AG09309 (cell line): ENCODE results near the gene SLC5A1.

Experiments
- DNase-seq: peaks from one replicate; pipeline ENCODE4 v3.0.0-alpha.2; 2010; ENCODE audit warnings: low read depth
- H3K4me3 ChIP-seq: 2 replicates; pipeline ENCODE4 v1.5.1; 2011; ENCODE audit warnings: mild to moderate bottlenecking, low read depth, low read length, moderate library complexity; ENCODE audit not compliant: control insufficient read depth
- TF ChIP-seq, protein P1 (sequence below): IDR thresholded peaks from 2 replicates; pipeline ENCODE4 v1.5.1; 2011; ENCODE audit warnings: mild to moderate bottlenecking, low read depth, low read length, inconsistent platforms; ENCODE audit not compliant: insufficient read depth, control insufficient read depth; ENCODE audit errors: missing control alignments

Gene SLC5A1

DNA sequence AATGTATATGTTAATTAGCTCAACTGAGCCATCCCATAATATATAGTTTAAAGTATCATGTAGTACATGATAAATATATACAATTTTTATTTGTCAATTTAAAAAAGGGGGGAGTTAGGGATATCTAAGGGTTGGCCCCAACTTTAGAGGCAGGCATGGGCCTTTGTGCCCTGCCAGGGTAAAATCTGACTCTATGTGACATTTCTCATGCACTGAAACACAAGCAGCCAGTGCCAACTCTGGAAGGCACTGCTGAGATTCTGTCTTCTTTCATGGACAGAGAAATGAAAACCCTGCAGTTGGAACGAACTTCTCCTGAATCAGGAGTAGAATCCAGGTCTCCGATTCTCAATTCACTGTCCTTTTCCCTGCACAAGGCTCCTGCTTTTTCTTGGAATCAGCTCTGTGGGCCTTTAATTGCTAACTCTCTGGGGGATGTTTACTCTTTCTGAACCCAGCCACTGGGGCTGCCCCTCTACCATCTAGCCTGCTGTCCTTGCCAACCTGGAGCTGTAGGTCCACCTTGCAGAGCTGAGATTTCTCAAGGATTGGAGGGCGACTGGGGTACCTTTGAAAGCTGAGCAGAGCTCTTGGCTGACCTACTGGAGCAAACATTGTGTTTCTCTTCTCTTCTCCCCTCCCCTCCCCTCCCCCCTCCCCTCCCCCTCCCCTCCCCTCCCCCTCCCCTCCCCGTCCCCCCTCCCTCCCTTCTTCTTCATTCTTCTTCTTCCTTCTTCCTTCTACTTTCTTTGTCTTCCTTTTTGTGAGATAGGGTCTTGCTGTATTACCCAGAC is 26.7 kb downstream of the SLC5A1 start:
- TF ChIP-seq, protein P1, sequence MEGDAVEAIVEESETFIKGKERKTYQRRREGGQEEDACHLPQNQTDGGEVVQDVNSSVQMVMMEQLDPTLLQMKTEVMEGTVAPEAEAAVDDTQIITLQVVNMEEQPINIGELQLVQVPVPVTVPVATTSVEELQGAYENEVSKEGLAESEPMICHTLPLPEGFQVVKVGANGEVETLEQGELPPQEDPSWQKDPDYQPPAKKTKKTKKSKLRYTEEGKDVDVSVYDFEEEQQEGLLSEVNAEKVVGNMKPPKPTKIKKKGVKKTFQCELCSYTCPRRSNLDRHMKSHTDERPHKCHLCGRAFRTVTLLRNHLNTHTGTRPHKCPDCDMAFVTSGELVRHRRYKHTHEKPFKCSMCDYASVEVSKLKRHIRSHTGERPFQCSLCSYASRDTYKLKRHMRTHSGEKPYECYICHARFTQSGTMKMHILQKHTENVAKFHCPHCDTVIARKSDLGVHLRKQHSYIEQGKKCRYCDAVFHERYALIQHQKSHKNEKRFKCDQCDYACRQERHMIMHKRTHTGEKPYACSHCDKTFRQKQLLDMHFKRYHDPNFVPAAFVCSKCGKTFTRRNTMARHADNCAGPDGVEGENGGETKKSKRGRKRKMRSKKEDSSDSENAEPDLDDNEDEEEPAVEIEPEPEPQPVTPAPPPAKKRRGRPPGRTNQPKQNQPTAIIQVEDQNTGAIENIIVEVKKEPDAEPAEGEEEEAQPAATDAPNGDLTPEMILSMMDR, result no peak
- no peak overlapping the region for H3K4me3 ChIP-seq
- no peak for DNase-seq

DNA sequence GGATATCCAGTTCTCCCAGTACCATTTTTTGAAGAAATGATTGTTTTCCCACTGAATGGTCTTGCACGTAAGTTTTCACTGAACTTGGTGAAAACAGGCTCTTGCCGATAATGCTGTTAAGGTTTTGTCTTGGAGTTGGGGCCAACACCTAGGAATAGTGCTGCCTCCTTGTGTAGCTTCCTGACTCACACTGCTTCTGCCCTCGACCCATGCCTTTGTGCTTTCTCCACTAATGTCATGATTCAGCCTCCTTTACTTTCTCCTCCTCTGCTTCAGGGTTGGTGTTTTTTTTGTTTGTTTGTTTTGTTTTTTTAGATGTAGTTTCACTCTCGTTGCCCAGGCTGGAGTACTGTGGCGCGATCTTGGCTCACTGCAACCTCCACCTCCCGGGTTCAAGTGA is 30.2 kb downstream of the SLC5A1 start:
- no peak overlapping the region for H3K4me3 ChIP-seq
- TF ChIP-seq, protein P1, result no peak
- DNase-seq, result no peak

DNA sequence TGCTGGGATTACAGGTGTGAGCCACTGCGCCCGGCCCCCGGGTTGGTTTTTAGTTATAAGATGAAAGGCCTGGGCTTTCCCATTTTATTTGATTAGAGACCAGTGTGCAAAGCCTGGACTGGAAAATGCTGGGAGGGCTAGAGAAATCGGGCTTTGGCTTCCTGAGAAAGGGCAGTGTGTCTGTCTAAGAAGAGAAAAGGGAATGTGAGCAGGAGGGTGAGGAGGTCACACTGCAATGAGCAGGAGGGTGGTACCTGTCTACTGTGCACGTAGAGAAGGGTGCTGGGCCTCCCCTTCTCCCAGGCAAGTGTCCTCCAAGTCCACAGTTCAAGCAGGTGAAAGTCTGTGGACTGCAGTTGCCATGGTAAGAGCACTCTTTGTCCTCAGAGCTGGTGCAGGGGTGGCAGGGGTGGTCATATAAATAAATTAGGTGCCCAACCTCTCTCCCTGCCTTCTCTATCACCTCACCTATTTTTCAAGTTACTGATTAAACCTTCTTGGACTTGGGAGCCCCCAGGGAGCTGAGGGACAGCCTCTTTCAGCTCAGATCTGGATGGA is 30.8 kb downstream of the SLC5A1 start:
- no peak overlapping the region for H3K4me3 ChIP-seq
- TF ChIP-seq, protein P1, result no peak
- DNase-seq, result no peak

DNA sequence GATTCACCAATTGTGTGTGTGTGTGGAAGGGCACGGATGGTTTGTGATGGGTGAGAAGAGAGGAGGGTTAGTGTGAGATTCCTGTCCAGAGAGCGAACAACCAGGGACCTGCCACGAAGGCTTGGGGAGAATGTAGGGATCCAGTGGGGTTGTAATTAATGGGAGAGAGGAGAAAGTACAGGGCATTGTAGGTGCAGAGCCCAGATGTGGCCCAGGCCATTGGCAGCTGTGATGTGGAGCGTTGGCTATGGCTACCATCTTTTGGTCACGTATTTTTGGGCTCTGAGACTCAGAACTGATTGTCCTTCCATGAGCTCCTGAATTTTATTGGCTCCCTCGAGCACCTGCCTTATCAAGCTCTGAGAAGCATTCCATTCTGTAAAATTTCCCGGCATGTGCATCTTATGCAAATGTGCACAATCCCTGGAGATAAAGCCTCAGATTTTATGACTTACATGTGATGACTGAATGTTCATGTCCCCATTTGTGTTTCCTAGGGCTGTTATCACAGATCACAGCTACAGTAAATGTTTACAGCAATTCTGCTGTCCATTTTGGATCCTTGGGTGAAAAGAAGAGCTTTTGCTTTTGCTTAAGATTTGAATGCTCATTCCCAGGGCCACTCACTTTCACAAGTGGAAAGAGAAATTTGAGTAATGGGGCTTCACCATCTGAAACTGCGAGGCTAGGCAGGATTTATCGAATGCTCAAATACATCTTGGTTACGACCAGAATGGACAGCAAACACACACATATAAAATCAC is 33.1 kb downstream of the SLC5A1 start:
- TF ChIP-seq, protein P1, result no peak
- H3K4me3 ChIP-seq, result no peak overlapping the region
- no peak for DNase-seq

DNA sequence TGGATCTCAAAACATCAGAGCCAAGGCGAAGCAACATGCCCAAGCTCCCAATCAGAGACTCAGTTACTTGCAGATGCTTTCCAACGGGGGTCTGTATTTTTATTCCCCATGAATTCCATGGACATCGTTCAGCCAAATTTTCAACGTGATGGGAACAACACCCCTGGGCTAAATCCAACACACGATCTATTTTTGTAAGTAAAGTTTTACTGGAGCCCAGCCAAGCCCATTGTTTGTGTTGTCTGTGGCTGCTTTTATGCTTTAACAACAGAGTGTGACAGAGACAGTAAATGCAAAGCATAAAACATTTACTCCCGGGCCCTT is 33.7 kb downstream of the SLC5A1 start:
- H3K4me3 ChIP-seq, result no peak overlapping the region
- TF ChIP-seq, protein P1, result no peak
- DNase-seq, result no peak

DNA sequence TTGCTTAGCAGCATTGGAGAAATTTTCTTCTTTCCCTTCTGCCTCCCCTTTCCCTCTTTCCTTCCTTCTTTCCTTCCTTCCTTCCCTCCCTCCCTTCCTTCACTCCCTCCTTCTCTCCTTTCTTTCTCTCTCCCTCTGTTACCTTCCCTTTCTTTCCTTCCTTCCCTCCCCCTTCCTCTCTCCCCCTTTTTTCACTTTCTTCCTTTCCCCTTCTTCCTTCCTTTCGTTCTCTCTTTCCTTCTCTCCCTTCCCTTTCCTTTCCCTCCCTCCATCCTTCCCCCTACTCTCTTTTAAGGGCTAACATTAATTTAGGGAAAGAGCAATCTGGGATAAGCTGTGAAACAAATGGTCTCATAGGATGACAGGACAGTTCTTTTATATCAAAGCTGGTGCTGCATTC is 34.1 kb downstream of the SLC5A1 start:
- H3K4me3 ChIP-seq, result no peak overlapping the region
- DNase-seq, result no peak
- TF ChIP-seq, protein P1, result no peak
